Activated CD8-positive, alpha-beta memory T cell treated with anti-CD3 and anti-CD28 coated beads, Interleukin-2, amount 50 U/mL, for 1 hour (primary cell): ENCODE results near the gene RALGAPA2.
"Not testable (repeated sequence)": the region's sequence is repeated elsewhere in the genome, so short reads cannot be mapped to it uniquely, and the experiment has no call there.

Experiments used
- DNase-seq: peaks from one replicate; pipeline ENCODE4 v3.0.0-alpha.2; 2020; ENCODE audit errors: extremely low read depth

The RALGAPA2 gene

DNA sequence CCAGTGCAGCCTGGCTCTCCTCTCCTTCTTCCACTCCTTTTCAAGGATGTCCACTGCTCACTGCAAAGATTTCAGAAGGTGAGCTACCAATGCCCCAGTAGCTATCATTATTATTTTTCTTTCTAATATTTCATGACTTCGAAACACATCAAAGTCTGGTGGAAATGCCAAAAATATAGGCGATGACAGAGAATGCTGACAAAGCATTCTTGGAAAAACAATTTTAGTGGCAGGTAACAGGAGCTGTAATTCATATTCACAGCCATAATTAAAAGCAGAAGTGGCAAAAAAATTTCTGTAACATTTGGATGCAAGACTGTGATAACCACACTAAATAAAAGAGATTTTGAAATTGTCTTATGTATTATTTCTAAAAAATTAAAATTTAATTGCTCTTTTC is 133.6 kb downstream of the RALGAPA2 start:
- DNase-seq, result no peak

DNA sequence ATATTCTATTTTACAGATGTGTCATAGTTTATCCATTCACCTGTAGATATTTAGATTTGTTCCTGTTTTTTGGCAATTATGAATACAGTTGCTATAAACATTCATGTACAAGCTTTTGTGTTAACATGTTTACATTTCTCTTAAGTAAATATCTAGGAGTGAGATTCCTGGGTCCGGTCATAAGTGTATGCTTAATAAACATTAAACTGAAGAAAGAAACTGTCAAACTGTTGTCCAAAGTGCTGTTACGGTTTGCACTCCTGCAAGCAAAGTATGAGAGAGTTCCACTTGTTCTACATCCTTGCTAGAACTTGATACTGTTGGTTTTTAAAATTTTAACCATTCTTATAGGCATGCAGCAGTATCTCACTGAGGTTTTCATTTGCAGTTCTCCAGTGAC is 138.6 kb downstream of the RALGAPA2 start:
- no peak for DNase-seq

DNA sequence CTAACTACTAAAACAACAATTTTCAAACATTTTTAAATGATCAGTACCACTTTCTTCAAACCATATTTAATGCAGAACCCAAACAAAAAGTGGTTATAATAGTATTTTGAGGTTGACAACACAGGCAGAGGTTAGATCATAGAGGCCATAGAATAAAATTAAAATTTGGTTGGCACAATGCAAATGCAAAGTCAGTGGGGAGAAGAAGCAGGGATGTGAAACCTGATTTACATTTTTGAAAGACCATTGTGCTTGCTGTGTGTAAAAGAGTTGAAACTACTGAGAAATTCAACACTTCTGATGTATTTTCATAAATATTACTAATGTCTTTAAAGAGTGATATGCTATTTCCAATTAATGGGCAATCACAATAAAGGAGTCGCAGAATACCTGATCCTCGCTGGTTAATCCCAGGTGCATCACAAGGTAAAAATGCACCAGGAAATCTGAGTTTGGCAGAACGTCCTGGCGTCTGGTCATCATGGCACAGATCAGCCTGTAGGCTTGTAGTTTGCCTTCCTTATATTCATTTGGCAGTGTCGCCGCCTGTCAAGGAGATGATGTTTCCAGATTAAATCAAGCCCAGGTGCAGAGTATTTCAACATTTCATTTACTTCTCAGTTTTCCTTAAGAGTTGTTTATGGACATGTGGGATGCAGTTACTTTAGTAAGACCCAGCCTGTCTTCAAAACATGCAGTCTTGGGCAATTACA is 141.2 kb downstream of the RALGAPA2 start:
- no peak for DNase-seq

DNA sequence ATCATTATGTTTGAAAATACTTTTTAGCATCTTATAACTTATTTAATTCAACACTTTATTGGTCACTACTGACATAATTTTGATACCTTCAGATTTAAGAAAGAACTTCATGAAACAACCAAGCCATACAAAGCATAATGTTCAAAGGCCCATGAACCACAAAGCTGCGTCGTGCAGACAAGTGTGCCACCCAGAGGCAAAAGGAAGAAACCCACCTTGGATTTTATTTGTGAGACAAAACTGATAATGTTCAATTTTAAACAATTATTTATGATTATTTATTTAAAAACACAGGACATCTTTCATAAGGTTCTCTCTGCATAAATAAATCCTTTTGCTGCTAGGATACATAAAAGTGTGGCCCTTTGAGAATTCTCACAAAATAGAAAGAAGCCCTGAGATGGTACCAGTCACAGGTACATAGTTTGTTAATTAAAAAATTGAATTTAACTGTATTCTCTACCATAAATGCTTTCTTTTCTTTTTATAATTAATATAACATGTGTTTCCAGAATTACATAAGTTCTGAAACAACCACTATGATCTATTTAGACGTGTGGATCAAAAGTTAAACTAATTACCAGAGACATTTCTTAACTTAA is 143.7 kb downstream of the RALGAPA2 start:
- no peak for DNase-seq

DNA sequence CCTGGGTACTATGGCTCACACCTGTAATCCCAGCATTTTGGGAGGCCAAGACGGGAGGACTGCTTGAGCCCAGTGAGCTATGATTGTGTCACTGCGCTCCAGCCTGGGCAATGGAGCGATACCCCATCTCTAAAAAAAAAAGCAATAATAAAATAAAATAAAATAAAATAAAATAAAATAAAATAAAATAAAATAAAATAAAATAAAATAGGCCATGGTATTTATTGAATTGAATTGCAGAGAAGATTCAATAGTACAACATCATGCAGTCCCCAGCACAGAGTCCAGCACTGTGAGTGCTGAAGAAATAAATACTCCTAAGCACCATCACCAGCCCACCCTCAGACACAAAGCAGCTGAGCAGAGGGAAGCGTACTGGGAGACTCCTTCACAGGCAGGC is 144.7 kb downstream of the RALGAPA2 start:
- no peak for DNase-seq

DNA sequence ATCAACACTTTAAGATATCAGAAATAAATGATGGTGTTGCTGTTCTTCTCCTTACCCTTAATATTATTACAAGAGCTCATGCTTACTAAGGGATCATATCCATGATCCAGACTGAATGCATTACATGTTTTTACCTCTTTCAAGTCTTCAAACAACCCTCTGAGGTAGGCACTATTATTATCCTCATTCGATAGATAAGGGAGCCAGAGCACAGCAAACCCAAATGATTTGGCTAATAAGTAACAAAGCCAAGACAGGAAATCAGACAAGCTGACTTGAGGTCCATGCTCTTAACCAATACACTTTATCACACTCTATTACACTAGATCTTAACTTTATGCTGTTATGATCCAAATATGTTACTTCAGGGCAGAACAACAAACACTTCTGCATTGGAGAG is 145.9 kb downstream of the RALGAPA2 start:
- DNase-seq, result no peak

DNA sequence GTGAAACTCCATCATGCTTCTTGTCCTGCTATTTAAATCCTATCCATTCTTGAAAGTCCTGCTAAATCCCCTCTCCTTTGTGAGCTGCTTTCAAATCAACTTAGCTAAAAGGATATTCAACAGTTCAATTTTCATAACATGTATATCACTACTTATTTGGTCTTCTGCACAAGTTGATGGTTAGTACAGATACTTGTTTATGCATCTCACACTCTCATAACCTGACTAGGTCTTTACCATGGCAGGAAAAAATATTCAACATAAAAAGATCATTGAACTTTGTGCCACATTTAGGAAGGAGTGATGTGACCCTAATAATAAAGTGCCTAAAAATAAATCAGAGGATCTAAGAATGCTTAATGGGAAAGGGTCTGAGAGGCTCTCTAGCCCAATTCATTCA is 148.2 kb downstream of the RALGAPA2 start:
- no peak for DNase-seq

DNA sequence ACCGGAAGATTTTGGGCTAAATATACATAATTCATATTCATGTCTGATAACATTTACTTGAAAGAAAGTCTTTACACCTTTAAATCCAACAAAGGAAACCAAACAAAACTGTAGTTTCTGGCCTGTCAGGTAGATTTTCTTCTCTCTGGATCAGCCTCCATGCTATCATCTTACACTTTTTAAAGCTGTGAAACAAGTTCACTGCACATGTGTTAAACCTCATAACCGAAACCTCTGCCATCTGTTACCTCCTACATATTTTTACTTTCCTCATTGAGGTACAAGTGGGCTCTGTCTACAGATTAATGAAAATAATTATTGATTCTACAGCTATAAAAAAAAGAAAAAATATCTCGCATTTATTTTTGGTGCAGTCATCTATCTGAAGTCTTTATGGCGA is 149.9 kb downstream of the RALGAPA2 start:
- no peak for DNase-seq

DNA sequence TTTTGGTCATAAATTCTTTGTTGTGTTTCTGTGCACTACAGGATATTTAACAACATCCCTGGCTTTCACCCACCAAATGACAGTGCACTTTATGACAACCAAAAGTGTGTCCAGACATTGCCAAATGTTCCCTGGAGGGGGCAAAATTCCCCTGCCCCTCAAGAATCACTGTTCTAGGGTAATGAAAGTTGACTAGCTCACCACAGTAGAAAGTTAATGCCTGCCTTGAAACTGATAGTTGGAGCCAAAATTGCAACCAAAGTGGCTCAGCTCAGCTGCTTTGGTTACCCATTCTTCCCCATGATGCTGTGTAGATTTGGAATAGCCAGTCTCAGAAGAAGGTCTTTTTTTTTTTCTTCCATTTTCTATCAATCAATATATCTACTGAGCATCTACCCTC is 150.6 kb downstream of the RALGAPA2 start:
- DNase-seq, result no peak

DNA sequence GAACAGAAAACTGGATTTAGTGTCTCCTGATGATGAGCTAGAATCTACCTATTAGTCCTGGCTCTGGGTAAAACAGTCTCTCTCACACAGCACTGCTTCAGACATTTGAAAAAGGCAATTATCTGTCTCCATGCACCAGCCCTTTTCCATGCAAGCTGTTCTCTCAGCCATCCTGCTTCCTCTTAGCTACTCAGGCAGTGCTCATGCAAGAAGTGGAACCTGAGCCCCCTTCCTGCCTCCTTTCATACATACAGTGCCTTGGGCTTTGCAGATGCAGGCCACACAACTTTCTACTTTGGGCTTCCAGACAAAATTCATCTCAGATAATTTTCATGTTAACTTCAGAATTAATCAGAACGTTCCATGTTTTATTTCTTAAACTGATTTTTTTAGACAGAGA is 151.3 kb downstream of the RALGAPA2 start:
- DNase-seq, result no peak

DNA sequence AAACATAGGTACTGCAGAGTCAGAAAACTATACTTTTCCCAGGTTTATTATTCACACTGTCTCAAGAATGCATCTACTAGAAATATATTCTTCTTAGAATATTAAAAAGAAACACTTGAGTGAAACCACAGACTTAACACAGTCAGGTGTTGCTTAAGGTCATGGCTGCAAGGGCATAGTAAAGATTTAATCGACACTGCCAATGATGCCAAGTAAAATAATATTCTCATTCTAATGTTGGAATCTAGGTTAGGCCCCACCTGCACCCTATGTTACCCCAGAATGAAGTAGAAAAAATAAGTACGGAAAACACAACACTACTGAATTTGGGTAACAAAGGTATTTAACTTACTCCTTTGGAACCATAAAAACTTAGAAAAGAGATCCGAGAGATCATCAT is 155.0 kb downstream of the RALGAPA2 start:
- no peak for DNase-seq

DNA sequence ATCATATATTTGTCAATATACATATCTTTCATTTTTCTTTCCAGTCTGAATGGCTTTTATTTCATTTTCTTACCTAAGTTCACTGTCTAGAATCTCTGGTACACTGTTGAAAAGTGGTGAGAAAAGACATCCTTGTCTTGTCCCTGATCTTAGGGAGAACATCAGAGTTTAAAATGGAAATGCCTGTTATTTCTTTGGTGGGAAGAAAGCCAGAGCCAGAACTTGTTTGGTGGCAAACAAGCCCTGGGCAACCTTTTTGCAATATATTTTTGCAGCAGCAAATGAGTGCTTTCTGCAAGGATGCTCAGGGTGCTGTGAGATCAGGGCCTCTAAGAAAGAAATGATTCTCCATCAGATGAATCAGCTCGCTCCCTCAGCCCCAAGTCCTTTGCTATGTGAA is 156.6 kb downstream of the RALGAPA2 start:
- no peak for DNase-seq

DNA sequence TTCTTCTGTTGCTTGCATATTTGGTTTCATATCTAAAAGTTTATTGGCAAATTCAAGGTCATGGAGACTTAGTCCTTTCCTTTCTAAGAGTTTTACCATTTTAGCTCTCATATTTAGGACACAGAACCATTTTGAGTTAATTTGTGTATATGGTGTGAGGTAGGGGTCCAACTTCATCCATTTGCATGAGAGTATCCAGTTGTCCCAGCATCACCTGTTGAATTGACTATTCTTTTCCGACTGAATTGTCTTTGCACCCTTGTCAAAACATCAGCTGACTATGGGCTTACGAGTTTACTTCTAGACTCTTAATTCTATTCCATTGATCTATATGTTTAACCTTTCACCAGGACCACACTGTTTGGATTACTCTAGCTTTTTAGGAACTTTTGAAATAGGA is 157.5 kb downstream of the RALGAPA2 start:
- no peak for DNase-seq

DNA sequence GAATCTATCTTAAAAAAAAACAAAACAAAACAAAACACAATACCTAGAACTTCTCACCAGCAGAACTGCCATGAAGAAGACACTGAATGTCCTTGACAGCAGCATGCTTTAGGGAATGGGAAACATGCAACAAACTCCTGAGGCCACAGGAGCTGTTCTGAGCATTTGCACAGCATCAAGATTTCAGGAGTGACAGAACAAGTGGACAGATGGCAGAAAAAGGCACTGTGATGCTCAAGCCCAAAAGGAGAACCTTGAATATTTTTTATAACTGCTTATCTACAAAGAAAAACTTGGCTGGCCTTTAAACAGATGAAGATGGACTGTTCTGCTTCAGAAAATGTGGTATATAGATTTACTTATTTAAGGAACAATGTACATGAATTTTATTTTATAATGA is 158.9 kb downstream of the RALGAPA2 start:
- DNase-seq, result no peak

DNA sequence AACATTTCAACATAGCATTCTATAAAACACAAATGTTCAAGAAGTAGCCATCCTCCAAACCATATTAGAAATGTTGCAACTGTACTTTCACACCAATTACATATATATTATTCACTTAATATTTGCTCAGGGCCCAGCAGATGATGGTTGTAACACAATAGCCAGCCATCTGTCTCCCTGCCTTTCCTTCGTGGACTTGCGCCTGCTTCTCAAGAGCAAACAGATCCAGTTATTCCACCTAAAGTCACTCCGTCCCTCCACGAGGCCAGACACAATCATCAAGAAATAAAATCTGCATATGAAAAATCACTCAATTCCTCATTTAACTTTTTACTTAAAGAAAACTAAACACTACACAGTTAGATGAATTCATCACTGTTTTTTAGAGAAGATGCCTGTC is 160.4 kb downstream of the RALGAPA2 start:
- no peak for DNase-seq

DNA sequence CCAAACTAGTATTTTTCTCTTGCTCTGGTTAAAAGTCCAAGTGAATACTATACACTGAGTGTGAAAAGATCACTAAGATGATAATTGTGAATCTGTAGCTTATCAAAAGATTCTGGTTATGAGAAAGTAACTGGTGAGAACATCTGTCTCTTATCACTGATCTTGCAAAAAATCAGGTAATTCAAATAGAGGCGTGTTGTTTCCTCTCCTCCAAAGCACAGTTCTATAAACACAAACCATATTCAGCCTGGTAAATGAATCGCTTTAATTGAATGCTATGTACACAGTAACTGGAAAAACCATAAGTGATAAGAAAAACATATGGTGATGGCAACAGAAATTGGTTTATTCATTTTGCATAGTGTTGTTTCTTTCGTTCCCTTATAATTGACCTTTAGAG is 161.0 kb downstream of the RALGAPA2 start:
- no peak for DNase-seq

DNA sequence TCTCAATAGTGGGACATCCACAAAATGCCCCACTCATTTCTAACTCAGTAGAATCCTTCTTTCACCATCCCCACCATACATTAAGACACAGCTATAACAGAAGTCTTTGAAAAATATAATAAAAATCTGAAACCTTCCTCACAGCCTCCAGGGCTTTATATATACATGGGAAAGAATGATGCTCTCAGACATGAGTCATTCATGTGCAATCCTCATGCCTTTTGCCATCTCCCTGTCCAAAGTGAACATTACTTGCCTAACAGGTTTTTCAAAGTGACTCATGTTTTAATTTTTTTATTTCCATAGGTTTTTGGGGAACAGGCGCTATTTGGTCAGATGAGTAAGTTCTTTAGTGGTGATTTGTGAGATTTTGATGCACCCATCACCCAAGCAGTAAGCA is 162.7 kb downstream of the RALGAPA2 start:
- no peak for DNase-seq

DNA sequence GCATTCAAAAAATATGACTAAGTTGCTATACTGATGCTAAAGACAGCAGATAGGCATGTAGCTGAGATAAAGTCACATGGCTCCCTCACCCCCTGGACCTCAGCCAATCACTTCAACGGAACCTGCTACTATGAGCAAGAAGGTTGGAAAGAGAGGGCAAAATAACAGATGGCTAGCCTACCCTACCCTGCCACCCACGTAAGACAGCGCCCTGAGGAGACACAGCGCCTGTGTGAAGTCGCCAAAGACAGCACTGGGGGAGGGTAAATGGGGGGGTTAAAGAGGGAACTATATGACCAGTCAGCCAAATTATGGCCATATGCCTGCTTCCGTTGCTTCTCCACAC is 163.2 kb downstream of the RALGAPA2 start:
- DNase-seq, result no peak

DNA sequence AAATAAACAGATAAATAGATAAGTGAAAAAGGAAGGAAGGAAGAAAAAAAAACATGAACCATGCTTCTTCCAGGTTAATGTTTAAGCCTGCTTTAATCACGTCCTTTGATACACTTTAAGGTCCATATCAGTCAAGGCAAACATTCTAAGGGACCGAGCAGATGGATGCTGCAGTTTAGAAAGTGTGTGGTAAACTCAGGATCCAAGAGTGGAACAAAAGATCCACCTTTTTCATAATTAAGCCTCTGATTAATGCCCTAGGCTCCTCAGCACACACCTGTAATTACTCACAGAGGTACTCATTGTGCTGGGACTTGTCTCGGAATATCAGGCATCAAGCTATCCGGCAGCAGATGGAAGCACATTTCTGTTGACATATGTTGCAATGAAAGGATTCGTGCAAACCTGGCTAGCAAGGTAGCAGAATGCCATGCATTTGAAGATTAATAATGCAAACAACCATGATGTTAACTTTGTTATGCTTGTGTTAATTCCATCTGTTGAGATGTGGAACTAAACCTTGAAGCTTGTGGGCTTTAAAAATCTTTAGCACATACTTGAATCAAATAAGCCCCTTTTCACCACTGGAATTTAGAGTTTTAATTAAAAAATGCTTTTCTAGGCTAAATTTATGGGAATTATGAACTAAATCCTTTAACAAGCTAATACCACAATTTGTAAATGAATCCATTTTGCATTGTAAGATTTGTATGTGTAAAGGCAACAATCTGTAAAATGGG is 163.7 kb downstream of the RALGAPA2 start:
- no peak for DNase-seq

DNA sequence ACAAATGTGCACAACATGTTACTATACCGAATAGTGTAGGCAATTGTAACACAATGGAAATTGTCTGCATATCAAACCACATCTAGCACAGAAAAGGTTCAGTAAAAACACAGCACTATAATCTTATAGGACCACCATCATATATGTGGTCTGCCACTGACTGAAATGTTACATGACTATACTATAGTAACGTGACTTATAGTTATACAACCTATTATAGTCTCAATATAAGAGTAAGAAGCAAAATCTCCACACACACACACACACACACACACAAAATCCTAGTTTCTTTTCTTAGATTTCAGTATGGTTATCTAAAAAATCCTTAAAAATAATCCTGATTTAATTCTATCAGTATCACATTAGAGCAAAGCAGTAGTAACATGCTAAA is 164.6 kb downstream of the RALGAPA2 start:
- DNase-seq, result no peak

DNA sequence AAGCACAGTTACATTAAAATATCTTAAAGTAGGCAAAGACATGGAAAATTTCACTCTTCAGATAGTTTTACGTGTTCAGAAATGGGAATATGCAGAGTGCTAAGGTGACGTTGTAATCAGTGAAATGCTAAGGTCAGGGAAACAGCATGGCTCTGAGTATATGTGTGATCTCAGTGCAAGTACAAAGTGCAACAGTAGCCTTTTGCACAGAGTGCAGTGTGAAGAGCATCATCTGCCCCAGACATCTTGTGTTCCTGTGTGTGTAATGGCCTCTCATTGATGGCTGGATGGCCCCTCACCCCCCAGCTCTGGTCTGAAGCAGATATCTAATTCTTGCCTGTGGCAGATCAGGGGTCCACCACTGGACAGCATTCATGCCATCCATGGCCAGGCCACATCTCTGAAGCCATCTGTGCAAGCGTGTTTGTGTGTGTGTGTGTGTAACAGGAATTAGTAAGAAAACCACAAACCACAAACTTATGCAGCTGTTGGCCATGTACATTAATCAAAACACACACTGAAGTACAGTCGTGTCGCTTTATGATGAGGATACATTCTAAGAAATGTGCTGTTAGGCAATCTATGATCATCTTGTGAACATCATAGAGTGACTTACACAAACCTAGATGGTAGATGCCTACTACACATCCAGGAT is 165.1 kb downstream of the RALGAPA2 start:
- no peak for DNase-seq

DNA sequence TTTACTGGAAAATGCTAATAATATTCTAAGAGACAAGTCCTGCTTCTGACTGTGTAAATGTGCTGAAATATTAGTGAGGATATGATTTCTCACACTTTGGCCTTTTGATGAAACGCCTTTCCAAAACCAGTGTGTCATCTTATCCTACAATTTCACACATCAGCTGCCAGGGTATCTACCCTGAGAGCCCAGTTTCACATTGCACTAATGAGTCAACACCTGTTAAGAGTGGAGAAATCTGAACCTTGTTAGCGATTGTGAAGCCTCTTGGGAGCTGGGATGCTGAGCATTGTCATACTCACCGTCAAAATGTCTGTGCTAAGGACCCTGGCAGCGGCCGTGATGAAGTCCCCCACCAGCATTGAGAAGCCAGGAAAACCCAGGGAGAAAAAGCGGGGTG is 166.0 kb downstream of the RALGAPA2 start:
- DNase-seq, result no peak

DNA sequence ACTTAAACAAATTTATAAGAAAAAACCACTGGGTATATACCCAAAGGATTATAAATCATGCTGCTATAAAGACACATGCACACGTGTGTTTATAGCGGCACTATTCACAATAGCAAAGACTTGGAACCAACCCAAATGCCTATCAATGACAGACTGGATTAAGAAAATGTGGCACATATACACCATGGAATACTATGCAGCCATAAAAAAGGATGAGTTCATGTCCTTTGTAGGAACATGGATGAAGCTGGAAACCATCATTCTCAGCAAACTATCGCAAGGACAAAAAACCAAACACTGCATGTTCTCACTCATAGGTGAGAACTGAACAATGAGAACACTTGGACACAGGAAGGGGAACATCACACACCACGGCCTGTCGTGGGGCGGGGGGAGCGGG is 169.1 kb downstream of the RALGAPA2 start:
- not testable (repeated sequence) for DNase-seq
